ENCODE results near the gene SFXN5.

SFXN5 gene

DNA sequence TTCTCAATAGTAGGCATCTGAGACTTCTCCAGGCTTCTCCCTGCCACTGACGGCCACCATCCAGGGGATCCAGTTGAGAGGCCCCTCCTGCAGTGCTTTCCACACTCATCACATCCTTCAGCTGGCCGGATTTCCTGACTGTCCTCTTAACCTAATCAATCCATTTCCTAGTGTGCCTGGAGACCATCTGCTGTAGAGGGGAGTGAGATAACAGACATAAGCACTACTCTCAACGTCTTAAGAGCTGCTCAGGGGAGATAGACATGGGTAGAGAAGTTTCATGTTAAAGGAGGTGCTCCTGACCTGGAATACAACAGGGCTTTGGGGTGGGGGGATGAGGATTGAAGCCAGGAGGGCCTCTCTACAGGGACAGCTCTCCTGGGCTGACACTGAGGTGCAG lies 170.1 kb downstream of the SFXN5 start:
- no peak overlapping the region for H3K9ac ChIP-seq (ENCODE audit: low read length in 5 of 5)
- peaks cover 0 to 2% (median 0%) of the 10 kb centered on the region in 5 donors for H3K9me3 ChIP-seq (ENCODE audit: control insufficient read depth in 5 of 5, low read length in 5 of 5)
- no peaks in the 10 kb centered on the region for H3K4me1 ChIP-seq (ENCODE audit: control insufficient read depth in 5 of 5, insufficient read depth in 5 of 5, low read length in 5 of 5)
- no peak overlapping the region for H3K4me3 ChIP-seq (ENCODE audit: low read depth in 1 of 5, low read length in 5 of 5)
- H3K36me3 ChIP-seq (ENCODE audit: control insufficient read depth in 5 of 5, insufficient read depth in 5 of 5, low read length in 5 of 5) = no peaks in the 10 kb centered on the region
- peaks cover 2 to 33% (median 11%) of the 10 kb centered on the region in 5 donors for H3K27me3 ChIP-seq (ENCODE audit: control insufficient read depth in 5 of 5, insufficient read depth in 4 of 5, low read length in 5 of 5)
- H3K27ac ChIP-seq (ENCODE audit: low read depth, low read length) = no peak overlapping the region

DNA sequence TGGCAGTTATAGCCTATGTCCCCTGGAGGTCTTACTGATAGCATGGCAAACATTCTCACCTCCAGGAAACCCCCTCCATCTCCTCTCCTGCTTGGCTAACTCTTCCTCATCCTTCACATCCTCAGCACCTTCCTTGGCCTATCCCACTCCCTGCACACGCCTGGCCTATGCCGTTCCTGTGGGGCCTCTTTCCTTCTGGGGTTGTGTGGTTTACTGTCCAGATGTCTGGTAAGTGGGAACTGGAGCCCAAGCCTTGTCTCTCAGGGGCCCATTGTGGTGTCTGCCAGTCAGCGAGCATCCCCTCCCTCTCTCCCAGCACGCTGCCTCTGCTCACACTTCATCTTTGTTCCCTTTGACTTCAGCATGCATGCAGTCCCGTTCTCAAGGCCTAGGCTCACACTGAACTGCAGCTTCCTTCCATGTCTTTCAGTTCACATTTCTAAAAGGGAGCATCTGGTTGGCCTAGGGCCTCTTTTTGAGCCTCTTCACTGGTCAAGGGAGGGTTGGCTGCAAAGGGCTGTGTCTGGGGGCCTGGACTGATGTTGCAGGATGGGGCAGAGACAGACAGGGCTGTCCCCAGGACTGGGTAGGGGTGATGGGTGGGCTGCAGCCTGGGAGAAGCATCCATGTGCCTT lies 171.2 kb downstream of the SFXN5 start:
- Histone ChIP-seq H3K27me3 (ENCODE audit: control insufficient read depth in 5 of 5, insufficient read depth in 4 of 5, low read length in 5 of 5) (peaks cover 8 to 42% (median 16%) of the 10 kb centered on the region in 5 donors), H3K27ac (ENCODE audit: low read depth, low read length) (no peak overlapping the region), H3K4me1 (ENCODE audit: control insufficient read depth in 5 of 5, insufficient read depth in 5 of 5, low read length in 5 of 5) (peaks cover 2 to 11% (median 8%) of the 10 kb centered on the region in 5 donors), H3K9ac (ENCODE audit: low read length in 5 of 5) (no peak overlapping the region), H3K9me3 (ENCODE audit: control insufficient read depth in 5 of 5, low read length in 5 of 5) (no peaks in the 10 kb centered on the region), H3K36me3 (ENCODE audit: control insufficient read depth in 5 of 5, insufficient read depth in 5 of 5, low read length in 5 of 5) (no peaks in the 10 kb centered on the region), H3K4me3 (ENCODE audit: low read depth in 1 of 5, low read length in 5 of 5) (no peak overlapping the region)

DNA sequence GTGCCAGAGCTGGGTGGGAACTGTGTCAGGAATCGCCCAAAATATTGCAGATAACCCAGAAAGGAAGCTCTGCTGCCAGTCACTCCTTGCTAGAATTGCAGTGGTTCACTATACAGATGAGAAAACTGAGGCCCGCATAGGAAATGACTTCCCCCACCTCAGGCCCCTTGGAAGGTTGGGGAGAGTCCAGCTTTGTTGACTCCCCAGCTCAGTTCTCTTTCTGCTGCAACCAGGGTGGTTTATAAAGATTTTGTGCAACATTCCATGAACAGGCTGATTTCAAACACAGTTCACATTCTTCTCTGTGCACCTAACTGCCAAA lies 173.0 kb downstream of the SFXN5 start:
- Histone ChIP-seq H3K36me3 (ENCODE audit: control insufficient read depth in 5 of 5, insufficient read depth in 5 of 5, low read length in 5 of 5) (no peaks in the 10 kb centered on the region), H3K27me3 (ENCODE audit: control insufficient read depth in 5 of 5, insufficient read depth in 4 of 5, low read length in 5 of 5) (peaks cover 19 to 54% (median 23%) of the 10 kb centered on the region in 5 donors), H3K27ac (ENCODE audit: low read depth, low read length) (no peak overlapping the region), H3K9ac (ENCODE audit: low read length in 5 of 5) (no peak overlapping the region), H3K4me1 (ENCODE audit: control insufficient read depth in 5 of 5, insufficient read depth in 5 of 5, low read length in 5 of 5) (peaks cover 2 to 14% (median 11%) of the 10 kb centered on the region in 5 donors), H3K4me3 (ENCODE audit: low read depth in 1 of 5, low read length in 5 of 5) (no peak overlapping the region), H3K9me3 (ENCODE audit: control insufficient read depth in 5 of 5, low read length in 5 of 5) (no peaks in the 10 kb centered on the region)

- peaks cover 2 to 17% (median 13%) of the 10 kb centered on the region in 5 donors for H3K4me1 ChIP-seq (ENCODE audit: control insufficient read depth in 5 of 5, insufficient read depth in 5 of 5, low read length in 5 of 5)
- peaks cover 19 to 51% (median 23%) of the 10 kb centered on the region in 5 donors for H3K27me3 ChIP-seq (ENCODE audit: control insufficient read depth in 5 of 5, insufficient read depth in 4 of 5, low read length in 5 of 5)
- no peak overlapping the region for H3K9ac ChIP-seq (ENCODE audit: low read length in 5 of 5)
Observed at GRCh38 chr2:72897785-72898584, 173.5 kb downstream of the SFXN5 start.

GRCh38 chr2:72896446-72896845 lies 175.1 kb downstream of the SFXN5 start:
- Histone ChIP-seq H3K27me3 (ENCODE audit: control insufficient read depth in 5 of 5, insufficient read depth in 4 of 5, low read length in 5 of 5) (peaks cover 16 to 43% (median 23%) of the 10 kb centered on the region in 5 donors), H3K4me3 (ENCODE audit: low read depth in 1 of 5, low read length in 5 of 5) (no peak overlapping the region), H3K4me1 (ENCODE audit: control insufficient read depth in 5 of 5, insufficient read depth in 5 of 5, low read length in 5 of 5) (peaks cover 2 to 26% (median 16%) of the 10 kb centered on the region in 5 donors), H3K9ac (ENCODE audit: low read length in 5 of 5) (no peak overlapping the region), H3K36me3 (ENCODE audit: control insufficient read depth in 5 of 5, insufficient read depth in 5 of 5, low read length in 5 of 5) (peaks cover 0 to 10% (median 9%) of the 10 kb centered on the region in 5 donors), H3K9me3 (ENCODE audit: control insufficient read depth in 5 of 5, low read length in 5 of 5) (no peaks in the 10 kb centered on the region), H3K27ac (ENCODE audit: low read depth, low read length) (no peak overlapping the region)

More at GRCh38 chr2:72897785-72898584, 173.5 kb downstream of the SFXN5 start:
- H3K27ac ChIP-seq (ENCODE audit: low read depth, low read length) = no peak overlapping the region
- H3K9me3 ChIP-seq (ENCODE audit: control insufficient read depth in 5 of 5, low read length in 5 of 5) = no peaks in the 10 kb centered on the region
- no peak overlapping the region for H3K4me3 ChIP-seq (ENCODE audit: low read depth in 1 of 5, low read length in 5 of 5)
- no peaks in the 10 kb centered on the region for H3K36me3 ChIP-seq (ENCODE audit: control insufficient read depth in 5 of 5, insufficient read depth in 5 of 5, low read length in 5 of 5)

- peaks cover 2 to 26% (median 16%) of the 10 kb centered on the region in 5 donors for H3K4me1 ChIP-seq (ENCODE audit: control insufficient read depth in 5 of 5, insufficient read depth in 5 of 5, low read length in 5 of 5)
- H3K9me3 ChIP-seq (ENCODE audit: control insufficient read depth in 5 of 5, low read length in 5 of 5) = no peaks in the 10 kb centered on the region
- peaks cover 0 to 16% (median 15%) of the 10 kb centered on the region in 5 donors for H3K36me3 ChIP-seq (ENCODE audit: control insufficient read depth in 5 of 5, insufficient read depth in 5 of 5, low read length in 5 of 5)
- peaks cover 14 to 38% (median 23%) of the 10 kb centered on the region in 5 donors for H3K27me3 ChIP-seq (ENCODE audit: control insufficient read depth in 5 of 5, insufficient read depth in 4 of 5, low read length in 5 of 5)
- peak overlapping the region in 4 of 5 donors; percentile 1 to 57 (median 32) for H3K4me3 ChIP-seq (ENCODE audit: low read depth in 1 of 5, low read length in 5 of 5)
- H3K9ac ChIP-seq (ENCODE audit: low read length in 5 of 5) = peak overlapping the region in 1 of 5 donors; percentile 38
- H3K27ac ChIP-seq (ENCODE audit: low read depth, low read length) = no peak overlapping the region
Observed at GRCh38 chr2:72895759-72896281, 175.7 kb downstream of the SFXN5 start.

DNA sequence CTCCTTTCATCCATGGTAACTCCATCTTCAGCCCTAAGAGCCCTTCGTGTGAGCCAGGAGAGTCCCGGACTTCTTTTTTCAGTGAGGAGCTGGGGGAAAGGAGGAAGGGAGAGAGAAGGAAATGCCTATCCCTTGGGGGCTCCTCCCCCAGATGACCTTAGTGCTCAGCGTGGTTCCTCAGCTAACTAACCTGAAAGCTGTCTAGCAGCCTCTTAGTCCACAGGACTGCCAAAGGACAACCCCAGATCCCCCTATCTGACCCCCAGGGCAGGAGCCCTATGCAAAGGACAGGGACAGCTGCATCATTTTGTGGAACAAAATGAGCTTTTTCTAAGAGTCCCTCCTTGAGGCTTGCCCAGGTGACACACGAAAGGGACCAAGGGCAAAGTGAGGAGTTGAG lies 176.4 kb downstream of the SFXN5 start:
- Histone ChIP-seq H3K4me3 (ENCODE audit: low read depth in 1 of 5, low read length in 5 of 5) (no peak overlapping the region), H3K27me3 (ENCODE audit: control insufficient read depth in 5 of 5, insufficient read depth in 4 of 5, low read length in 5 of 5) (peaks cover 8 to 33% (median 22%) of the 10 kb centered on the region in 5 donors), H3K36me3 (ENCODE audit: control insufficient read depth in 5 of 5, insufficient read depth in 5 of 5, low read length in 5 of 5) (peaks cover 0 to 18% (median 15%) of the 10 kb centered on the region in 5 donors), H3K27ac (ENCODE audit: low read depth, low read length) (no peak overlapping the region), H3K9ac (ENCODE audit: low read length in 5 of 5) (peak overlapping the region in 1 of 5 donors; percentile 38), H3K9me3 (ENCODE audit: control insufficient read depth in 5 of 5, low read length in 5 of 5) (no peaks in the 10 kb centered on the region), H3K4me1 (ENCODE audit: control insufficient read depth in 5 of 5, insufficient read depth in 5 of 5, low read length in 5 of 5) (peaks cover 2 to 26% (median 16%) of the 10 kb centered on the region in 5 donors)

DNA sequence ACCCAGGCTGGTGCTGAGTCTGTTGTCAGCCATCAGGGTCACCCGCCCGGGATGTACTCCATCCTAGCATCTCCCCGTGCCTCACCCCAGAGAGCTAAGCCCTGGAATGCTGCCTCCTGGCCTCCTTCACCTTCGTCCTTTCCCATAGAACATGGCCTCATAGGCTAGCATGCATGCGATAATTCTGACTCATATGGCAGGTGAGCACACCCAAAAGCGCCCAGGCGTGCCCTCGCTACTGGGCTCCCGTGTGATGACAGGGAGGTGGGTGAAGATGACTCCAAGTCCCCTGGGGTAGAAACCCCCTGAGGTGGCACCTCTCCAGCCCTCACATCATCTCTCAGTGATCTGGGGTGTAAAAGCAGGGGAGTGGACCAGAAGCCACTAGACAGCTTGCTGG lies 177.0 kb downstream of the SFXN5 start:
- Histone ChIP-seq H3K4me1 (ENCODE audit: control insufficient read depth in 5 of 5, insufficient read depth in 5 of 5, low read length in 5 of 5) (peaks cover 2 to 31% (median 16%) of the 10 kb centered on the region in 5 donors), H3K9me3 (ENCODE audit: control insufficient read depth in 5 of 5, low read length in 5 of 5) (no peaks in the 10 kb centered on the region), H3K9ac (ENCODE audit: low read length in 5 of 5) (no peak overlapping the region), H3K27me3 (ENCODE audit: control insufficient read depth in 5 of 5, insufficient read depth in 4 of 5, low read length in 5 of 5) (peaks cover 8 to 33% (median 20%) of the 10 kb centered on the region in 5 donors), H3K36me3 (ENCODE audit: control insufficient read depth in 5 of 5, insufficient read depth in 5 of 5, low read length in 5 of 5) (peaks cover 0 to 24% (median 15%) of the 10 kb centered on the region in 5 donors), H3K27ac (ENCODE audit: low read depth, low read length) (no peak overlapping the region), H3K4me3 (ENCODE audit: low read depth in 1 of 5, low read length in 5 of 5) (no peak overlapping the region)

DNA sequence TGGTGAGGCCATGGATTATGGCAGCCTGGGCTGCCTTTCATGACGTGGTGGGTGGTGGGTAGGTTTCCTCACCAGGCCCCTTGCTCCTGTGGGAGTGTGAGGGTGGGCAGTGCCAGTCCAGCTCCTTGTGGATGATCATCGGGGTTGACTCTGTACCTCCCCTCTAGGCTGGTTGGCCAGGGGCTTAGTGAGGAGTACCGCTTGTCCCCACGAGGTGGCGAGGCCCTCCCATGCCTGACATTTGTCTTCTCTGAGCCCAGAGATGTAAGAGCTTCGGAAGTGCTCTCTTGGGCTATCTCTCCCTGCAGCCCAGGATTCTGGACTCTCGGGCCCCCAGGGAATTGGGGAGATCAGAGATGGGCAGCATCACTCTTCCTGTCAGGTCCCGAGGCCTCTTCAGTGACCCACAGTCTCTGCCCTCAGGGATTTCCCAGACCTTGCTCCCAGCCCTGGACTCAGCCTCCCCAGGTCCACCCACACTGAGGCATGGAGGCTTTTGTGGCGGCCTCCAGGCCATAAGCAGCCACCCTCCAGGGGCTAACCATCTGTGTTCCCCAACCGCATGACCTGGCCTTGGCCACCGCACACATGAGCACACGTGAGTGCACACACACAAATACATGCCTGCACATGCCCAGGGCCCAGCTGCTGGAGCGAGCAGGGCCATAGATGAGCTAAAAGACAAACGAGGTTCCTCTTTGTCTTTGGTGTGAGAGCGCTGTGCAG lies 177.8 kb downstream of the SFXN5 start:
- no peak overlapping the region for H3K27ac ChIP-seq (ENCODE audit: low read depth, low read length)
- no peaks in the 10 kb centered on the region for H3K9me3 ChIP-seq (ENCODE audit: control insufficient read depth in 5 of 5, low read length in 5 of 5)
- H3K27me3 ChIP-seq (ENCODE audit: control insufficient read depth in 5 of 5, insufficient read depth in 4 of 5, low read length in 5 of 5) = peaks cover 8 to 33% (median 19%) of the 10 kb centered on the region in 5 donors
- H3K4me3 ChIP-seq (ENCODE audit: low read depth in 1 of 5, low read length in 5 of 5) = no peak overlapping the region
- H3K9ac ChIP-seq (ENCODE audit: low read length in 5 of 5) = no peak overlapping the region
- H3K4me1 ChIP-seq (ENCODE audit: control insufficient read depth in 5 of 5, insufficient read depth in 5 of 5, low read length in 5 of 5) = peaks cover 2 to 38% (median 21%) of the 10 kb centered on the region in 5 donors
- peaks cover 0 to 29% (median 15%) of the 10 kb centered on the region in 5 donors for H3K36me3 ChIP-seq (ENCODE audit: control insufficient read depth in 5 of 5, insufficient read depth in 5 of 5, low read length in 5 of 5)
